Measurements from ENCODE around the gene ARFRP1.
"Not testable (repeated sequence)": the region's sequence is repeated elsewhere in the genome, so short reads cannot be mapped to it uniquely, and the experiment has no call there.

ARFRP1 gene

DNA sequence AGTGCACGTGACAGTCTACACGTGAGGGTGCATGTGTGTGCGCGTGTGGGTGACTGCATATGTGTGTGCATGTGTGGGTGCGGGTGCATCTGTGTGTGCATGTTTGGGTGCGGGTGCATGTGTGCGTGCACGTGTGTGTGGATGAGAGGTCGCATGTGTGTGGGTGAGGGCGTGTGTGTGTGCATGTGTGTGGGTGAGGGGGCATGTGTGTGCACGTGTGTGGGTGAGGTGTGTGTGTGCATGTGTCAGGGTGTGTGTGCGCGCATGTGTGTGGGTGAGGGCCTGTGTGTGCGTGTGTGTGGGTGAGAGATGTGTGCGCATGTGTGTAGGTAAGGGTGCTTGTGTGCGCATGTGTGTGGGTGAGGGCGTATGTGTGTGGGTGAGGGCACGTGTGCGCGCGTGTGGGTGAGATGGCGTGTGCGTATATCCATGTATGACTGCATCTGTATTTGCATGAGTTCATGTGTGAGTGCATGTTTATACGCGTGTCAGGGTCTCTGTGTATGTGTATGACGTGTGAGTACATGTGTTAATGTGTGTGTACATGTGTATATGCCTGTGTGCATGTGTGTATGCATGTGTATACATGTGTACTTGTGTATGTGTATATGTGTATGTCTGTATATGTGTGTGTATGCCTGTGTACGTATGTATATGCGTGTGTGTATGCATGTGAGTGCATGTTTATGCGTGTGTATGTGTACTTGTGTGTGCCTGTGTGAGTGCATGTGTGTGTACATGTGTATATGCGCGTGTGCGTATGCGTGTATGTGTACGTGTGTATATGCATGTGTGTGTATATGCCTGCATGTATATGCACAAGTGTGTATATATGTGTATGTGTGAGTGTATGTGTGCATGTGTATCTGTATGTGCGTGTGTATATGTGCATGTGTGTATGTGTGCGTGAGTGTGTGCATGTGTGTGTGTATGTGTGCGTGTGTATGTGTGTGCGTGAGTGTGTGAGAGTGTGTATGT is 24.6 kb upstream of the ARFRP1 start:
- DNase-seq (ENCODE audit: low read depth in 2 of 2): no peak

DNA sequence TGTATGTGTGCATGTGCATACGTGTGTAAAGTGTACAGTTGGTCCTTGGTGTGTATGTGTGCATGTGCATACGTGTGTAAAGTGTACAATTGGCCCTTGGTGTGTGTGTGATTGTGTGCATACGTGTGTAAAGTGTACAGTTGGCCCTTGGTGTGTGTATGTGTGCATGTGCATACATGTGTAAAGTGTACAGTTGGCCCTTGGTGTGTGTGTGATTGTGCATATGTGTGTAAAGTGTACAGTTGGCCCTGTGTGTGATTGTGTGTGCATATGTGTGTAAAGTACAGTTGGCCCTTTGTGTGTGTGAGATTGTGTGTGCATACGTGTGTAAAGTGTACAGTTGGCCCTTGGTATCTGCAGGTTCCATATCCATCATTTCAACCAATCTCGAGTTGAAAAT is 23.6 kb upstream of the ARFRP1 start:
- no peak for DNase-seq (ENCODE audit: low read depth in 2 of 2)

DNA sequence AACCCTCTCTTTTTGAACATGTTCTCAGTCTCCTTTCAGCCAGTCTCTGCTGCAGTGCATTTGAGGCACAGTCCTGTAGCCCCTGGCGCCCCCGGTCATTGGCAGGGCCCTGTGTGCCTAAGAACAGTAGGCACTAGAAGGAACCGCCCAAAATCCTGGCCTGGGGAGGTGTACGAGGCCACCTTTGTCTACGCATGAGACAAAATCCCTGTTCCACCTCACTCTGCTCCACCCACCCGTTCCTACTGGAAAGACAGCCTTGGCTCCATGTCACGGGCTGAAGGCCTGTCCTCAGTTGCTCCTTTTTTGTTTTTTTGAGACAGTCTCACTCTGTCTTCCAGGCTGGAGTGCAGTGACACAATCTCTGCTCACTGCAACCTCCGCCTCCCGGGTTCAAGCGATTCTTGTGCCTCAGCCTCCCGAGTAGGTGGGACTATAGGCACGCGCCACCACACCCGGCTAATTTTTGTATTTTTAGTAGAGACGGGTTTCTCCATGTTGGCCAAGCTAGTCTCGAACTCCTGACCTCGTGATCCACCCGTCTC is 22.5 kb upstream of the ARFRP1 start:
- DNase-seq (ENCODE audit: low read depth in 2 of 2): not testable (repeated sequence)

- not testable (repeated sequence) for DNase-seq (ENCODE audit: low read depth in 2 of 2)
These were observed 15.3 kb upstream of the ARFRP1 start for GRCh38 chr20:63722967-63723622.

GRCh38 chr20:63718996-63719395 is 11.2 kb upstream of the ARFRP1 start:
- no peak for DNase-seq (ENCODE audit: low read depth in 2 of 2)

- DNase-seq (ENCODE audit: low read depth in 2 of 2): no peak
These were observed 7.1 kb upstream of the ARFRP1 start for GRCh38 chr20:63714858-63715257.

GRCh38 chr20:63712191-63712590 is 4.4 kb upstream of the ARFRP1 start:
- DNase-seq (ENCODE audit: low read depth in 2 of 2): no peak

DNA sequence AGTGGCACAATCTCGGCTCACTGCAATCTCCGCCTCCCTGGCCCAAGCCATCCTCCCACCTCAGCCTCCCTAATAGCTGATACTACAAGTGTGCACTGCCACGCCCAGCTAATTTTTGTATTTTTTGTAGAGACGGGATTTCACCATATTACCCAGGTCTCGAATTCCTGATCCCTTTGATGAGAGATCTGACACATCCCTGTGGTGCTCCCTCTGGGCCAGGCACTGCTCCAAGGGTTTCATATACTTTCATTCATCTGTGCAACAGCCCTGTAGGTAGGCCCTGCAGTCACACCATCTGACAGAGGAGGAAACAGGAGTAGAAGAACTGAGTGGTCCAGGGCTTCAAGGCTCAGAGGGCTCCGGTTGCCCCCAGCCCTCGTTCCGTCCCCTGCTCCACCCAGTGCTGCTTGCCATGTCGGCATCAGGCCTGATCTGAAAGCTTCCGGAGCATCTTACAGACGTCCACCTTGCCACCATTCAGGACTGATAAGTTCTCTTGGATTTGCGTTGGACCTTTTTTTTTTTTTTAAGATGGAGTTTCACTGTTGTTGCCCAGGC is 3.4 kb upstream of the ARFRP1 start:
- DNase-seq (ENCODE audit: low read depth in 2 of 2): no peak

- no peak for DNase-seq (ENCODE audit: low read depth in 2 of 2)
These were observed 1.4 kb upstream of the ARFRP1 start for GRCh38 chr20:63709149-63709527.

GRCh38 chr20:63708301-63709148 is 749 bp upstream of the ARFRP1 start:
- DNase-seq (ENCODE audit: low read depth in 2 of 2): no peak

- peak in 1 of 2 experiments; percentile 49 for DNase-seq (ENCODE audit: low read depth in 2 of 2)
These were observed 771 bp downstream of the ARFRP1 start for GRCh38 chr20:63706852-63707557.

DNA sequence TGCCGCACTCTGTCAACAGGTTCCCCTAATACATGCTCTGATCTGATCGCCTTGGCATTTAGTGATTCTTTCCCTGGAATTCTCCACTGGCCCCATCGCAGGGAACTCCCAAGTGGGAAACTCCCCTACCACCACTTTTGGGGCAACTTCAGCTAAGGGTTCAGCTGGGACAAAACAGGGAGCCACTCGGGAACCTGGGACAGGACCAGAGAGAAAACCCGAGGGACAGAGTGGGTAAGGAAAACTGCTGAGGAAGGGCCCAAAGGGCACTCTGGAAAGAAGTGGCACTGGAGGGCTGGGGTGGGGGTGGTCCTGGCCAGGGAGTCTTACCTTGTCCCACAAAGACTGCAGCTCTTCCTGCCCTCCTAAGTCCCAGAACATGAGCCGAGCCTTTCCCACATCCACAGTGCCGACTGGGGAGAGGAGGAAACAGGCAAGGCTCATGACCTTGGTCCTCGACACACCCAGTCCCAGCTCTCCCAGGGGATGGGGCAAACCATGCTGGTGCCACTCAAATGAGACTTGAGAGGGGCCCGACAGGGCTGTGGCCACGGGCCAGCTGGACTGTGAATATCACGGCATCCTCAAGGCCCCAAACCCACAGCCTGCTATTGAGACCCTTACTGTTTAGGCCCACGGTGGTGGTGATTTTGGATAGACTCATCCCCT is 1.6 kb downstream of the ARFRP1 start:
- no peak for DNase-seq (ENCODE audit: low read depth in 2 of 2)

- no peak for DNase-seq (ENCODE audit: low read depth in 2 of 2)
These were observed 2.3 kb downstream of the ARFRP1 start for GRCh38 chr20:63705232-63706026.

GRCh38 chr20:63704749-63705117 is 3.0 kb downstream of the ARFRP1 start:
- no peak for DNase-seq (ENCODE audit: low read depth in 2 of 2)

GRCh38 chr20:63703976-63704748 is 3.6 kb downstream of the ARFRP1 start:
- no peak for DNase-seq (ENCODE audit: low read depth in 2 of 2)

GRCh38 chr20:63703471-63703975 is 4.3 kb downstream of the ARFRP1 start:
- no peak for DNase-seq (ENCODE audit: low read depth in 2 of 2)

DNA sequence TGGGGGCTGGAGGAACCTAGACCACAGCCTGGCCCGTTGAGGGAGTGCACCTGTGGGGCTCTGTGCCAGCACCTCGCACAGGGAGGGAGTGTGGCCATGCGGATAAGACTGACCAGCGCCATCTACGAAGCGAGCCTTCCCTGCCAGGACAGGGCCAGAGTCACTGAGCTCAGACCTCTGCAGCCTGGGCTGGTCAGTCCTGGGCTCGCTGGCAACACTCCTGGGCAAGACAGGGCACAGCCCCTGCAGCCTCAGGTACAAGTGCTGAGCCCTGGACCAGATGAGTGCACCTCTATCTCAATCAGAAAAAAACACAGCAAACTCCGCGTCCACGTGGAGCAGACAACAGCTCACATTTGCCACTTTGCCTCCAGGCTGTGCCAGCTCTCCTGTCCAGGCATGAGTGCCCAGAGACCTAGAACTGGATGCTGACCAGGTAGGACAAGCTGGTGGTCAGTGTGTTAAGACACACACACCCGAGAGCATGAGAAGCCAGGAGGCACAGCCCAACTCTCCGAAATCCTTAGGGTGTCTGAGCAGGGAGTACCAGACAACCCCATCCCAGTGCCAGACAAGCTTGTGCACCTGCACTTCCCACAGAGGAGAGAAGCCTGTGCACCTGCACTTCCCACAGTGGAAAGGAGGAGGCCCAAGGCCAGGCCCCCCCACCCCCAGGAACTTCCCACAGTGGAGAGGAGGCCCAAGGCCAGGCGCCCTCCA is 4.9 kb downstream of the ARFRP1 start:
- DNase-seq (ENCODE audit: low read depth in 2 of 2): no peak
